Colon (tissue), 2 donors: ENCODE measurements around the gene IFITM2.
"Not testable (repeated sequence)": the region's sequence is repeated elsewhere in the genome, so short reads cannot be mapped to it uniquely, and the experiment has no call there.

Source experiments
- FAIRE-seq: peaks from 2 replicates; lab custom pipeline; 2012; peaks lifted over from hg19 to GRCh38; lab: Jason Lieb, UNC
- donor health status: control.
- donor health status: control.

Gene IFITM2

GRCh38 chr11:309979-310572 is 2.5 kb downstream of the IFITM2 start:
- FAIRE-seq, result not testable (repeated sequence)

DNA sequence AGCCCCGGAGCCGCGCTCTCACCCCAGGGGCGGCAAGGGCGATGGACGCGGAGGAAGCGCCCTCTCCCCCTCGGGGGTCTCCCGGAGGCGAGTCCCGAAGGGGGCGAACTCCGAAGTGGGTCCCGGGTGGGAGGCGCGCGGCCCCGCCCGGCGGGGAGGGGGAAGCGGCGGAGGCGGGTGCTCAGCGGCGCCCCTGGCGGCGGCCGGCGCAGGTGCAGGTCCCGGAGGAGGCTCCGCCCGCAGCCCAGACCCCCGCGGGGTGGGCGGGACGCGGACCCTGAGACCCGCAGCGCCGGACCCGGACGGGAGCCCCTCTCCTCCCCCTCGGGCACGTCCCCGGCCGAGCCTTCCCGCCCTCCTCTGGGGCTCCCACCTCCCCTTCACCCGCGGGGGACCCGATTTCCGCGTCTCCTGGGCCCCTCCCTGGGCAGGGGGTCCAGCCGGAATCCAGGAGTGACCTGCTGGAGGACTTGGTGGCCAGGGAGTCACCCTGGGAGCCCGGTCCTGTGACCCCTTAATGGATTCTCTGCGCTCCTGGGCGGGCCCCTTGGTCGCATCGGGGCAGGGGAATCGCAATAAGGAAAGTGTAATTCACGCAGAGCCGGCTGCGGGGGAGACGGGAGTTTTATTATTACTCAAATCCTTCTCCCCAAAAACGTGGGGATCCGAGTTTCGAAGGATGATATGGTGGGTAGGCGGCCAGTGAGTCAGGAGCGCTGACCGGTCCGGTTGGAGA is 3.6 kb downstream of the IFITM2 start:
- not testable (repeated sequence) for FAIRE-seq

DNA sequence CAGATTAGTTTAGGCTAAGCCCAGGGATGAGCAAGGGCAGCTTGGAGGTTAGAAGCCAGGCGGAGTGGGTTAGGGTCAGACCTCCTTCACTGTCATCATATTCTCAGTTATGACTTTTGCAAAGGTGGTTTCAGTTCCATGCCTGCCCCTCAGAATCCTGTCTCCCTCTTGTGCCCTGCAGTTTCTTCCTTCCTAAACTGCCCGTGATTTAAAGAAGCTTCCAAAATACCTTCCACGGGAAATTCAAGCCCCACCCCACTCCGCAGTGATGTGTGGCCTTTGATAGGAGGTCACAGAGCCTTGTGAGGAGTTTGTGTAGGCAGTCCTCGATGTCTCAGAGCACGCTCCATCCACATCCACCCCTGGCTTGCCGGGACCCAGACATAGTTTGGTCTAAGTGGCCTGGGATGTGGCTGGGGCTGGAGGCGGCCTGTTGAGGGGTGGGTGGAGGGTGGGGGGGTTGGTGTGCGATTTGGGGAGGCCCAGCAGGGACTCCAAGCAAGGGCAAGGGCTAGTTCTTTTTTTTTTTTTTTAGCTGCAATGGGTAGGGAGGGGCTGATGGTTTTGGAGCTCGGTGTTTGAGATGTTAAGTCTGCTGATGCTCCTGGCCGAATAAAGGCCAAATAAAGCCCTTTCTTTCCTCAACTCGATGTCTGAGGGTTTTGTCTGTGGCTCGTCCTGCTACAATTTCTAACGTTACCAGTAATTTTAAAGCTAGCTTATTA is 4.6 kb downstream of the IFITM2 start:
- FAIRE-seq, result no peak

DNA sequence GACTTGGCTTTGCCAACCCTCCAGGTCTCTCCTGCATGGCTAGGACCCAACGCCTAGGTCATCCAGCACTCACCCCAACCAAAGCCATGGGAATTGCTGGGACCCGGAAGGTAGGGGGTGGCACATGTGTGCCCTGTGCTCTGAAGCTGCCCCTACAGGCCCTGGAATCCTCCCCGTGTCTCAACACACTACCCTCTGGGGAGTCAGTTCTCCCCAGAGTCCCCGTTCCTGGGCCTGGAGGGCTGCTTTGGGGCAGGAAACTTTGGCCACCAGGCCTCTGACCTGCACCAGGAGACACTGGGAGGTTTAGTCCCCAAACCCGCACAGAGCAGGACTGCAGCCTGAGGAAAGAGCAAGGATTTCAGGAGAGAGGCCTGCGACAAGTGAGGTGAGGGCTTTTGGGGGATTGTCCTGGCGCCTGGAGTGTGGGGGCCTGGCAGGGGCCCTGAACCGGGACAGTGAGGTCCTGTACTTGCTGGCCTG is 5.7 kb downstream of the IFITM2 start:
- no peak for FAIRE-seq

DNA sequence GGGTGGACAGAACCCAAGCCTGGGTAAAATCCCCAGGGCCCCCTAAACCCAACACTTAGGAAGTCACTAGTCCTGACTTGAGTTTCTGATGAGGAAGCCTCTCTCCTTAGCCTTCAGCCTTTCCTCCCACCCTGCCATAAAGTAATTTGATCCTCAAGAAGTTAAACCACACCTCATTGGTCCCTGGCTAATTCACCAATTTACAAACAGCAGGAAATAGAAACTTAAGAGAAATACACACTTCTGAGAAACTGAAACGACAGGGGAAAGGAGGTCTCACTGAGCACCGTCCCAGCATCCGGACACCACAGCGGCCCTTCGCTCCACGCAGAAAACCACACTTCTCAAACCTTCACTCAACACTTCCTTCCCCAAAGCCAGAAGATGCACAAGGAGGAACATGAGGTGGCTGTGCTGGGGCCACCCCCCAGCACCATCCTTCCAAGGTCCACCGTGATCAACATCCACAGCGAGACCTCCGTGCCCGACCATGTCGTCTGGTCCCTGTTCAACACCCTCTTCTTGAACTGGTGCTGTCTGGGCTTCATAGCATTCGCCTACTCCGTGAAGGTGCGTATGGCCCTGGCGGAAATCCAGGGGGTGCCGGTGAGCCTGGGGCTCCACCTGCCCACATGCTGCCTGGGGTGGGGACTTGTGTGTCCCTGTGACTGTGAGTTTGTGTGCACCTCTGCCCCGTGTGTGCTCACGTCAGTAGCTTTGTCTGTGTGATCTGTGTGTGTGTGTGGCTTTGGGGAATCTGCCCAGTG is 6.4 kb downstream of the IFITM2 start, which contains the start of gene IFITM1:
IFITM1 (plus strand) TSS at position 254 of the 767 bp plus-strand sequence; CDS start at position 385, 131 bp downstream.
- FAIRE-seq, result no peak

- not testable (repeated sequence) for FAIRE-seq
Measured at GRCh38 chr11:314554-314875, 6.9 kb downstream of the IFITM2 start.

- no peak for FAIRE-seq
Measured at GRCh38 chr11:315051-315481, 7.5 kb downstream of the IFITM2 start.

DNA sequence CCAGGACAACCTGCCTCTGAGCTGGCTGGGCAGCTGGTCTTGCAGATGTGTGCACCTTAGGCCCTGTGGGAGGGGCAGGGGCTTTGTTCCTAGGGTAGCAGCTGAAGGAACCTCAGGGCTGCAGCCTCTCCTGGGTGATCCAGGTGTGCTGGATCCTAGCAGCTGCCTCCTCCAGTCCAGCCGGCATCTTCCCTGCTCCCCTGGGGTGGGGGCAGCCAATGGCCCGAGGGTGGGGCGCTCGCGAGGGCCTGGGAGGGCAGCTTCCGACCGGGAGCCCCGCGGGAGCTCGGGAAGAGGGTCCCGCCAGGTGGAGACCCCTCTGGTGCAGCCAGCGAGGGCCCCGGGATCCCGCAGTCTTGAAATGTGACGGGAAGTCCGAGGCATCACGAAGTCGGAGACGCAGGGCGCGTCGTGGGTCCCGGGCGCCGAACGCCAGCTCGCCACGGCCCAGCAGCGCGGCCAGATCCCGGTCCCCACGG is 7.9 kb downstream of the IFITM2 start:
- FAIRE-seq, result no peak

- no peak for FAIRE-seq
Measured at GRCh38 chr11:316031-316701, 8.6 kb downstream of the IFITM2 start.

GRCh38 chr11:316891-317301 is 9.3 kb downstream of the IFITM2 start:
- no peak for FAIRE-seq

DNA sequence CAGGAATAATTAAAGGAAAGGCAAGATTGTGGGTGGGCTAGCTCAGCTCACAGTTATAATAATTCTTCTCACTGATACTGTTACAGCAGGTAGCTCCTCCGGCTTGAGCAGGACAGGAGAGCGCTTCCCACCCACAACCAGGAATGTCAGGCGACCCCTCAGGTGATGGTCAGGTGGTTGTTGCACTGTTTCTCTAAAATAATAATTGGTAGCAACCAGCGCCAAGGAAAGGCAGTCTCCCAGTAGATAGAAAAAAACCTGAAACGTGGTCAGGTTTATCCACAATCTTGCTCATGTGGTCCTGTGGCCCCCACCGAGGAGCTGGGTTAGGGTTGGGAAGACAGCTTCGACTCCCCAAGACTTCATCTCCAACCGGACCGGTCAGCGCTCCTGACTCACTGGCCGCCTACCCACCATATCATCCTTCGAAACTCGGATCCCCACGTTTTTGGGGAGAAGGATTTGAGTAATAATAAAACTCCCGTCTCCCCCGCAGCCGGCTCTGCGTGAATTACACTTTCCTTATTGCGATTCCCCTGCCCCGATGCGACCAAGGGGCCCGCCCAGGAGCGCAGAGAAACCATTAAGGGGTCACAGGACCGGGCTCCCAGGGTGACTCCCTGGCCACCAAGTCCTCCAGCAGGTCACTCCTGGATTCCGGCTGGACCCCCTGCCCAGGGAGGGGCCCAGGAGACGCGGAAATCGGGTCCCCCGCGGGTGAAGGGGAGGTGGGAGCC is 10.2 kb downstream of the IFITM2 start:
- not testable (repeated sequence) for FAIRE-seq

DNA sequence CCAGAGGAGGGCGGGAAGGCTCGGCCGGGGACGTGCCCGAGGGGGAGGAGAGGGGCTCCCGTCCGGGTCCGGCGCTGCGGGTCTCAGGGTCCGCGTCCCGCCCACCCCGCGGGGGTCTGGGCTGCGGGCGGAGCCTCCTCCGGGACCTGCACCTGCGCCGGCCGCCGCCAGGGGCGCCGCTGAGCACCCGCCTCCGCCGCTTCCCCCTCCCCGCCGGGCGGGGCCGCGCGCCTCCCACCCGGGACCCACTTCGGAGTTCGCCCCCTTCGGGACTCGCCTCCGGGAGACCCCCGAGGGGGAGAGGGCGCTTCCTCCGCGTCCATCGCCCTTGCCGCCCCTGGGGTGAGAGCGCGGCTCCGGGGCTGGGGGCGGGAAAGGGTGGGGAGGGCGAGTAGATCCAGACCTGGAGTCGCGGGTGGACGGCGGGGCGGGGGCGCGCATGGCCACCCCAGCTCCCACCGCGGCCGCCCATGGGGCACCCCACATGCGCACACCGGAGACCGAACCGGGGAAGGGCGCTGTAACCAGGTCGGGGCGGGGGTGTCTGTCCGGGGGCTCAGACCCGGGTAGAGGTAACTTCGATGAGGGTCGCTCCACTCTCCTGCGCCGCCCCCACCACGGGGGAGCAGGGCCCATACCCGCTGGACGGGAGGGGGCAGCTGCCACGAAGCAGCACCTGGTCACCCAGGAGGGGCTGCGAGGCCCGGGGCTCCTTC is 10.9 kb downstream of the IFITM2 start:
- FAIRE-seq, result not testable (repeated sequence)

- FAIRE-seq, result not testable (repeated sequence)
Measured at GRCh38 chr11:319121-319887, 11.7 kb downstream of the IFITM2 start.

DNA sequence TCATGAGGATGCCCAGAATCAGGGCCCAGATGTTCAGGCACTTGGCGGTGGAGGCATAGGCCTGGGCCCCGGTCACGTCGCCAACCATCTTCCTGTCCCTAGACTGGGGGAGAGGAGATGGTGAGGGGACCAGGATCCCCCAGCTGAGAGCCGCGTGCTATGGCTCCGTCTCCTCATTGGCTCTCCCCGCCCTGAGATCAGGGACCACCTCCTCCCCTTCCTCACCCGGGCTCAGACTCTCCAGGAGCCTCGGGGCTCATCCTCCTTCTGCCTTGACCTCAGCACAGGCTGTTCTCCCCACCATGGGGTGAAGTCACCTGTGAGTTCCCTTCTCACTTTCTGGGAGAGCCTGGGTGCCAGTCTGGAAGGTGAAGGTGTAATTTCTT is 12.3 kb downstream of the IFITM2 start:
- not testable (repeated sequence) for FAIRE-seq

DNA sequence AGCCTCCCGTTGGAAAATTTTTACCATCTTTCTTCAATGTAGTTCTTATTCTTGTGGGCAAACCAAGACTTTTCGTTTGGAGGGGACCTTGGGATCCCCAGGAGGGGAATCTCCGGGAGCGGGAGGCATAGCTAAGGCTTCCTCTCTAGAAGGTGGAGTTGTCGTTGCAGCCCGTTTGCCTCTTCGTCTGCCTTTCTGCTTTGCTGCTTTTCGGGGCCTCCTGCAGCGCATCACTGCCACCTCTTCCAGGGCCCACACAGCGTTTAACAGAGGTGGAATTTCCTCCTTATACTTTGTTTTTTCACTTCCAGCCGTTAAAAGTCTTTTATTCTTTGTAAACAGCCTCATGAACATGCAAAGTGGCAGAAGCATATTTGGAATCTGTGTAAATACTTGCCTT is 16.5 kb downstream of the IFITM2 start:
- FAIRE-seq, result no peak

GRCh38 chr11:324593-325517 is 17.2 kb downstream of the IFITM2 start:
- not testable (repeated sequence) for FAIRE-seq

DNA sequence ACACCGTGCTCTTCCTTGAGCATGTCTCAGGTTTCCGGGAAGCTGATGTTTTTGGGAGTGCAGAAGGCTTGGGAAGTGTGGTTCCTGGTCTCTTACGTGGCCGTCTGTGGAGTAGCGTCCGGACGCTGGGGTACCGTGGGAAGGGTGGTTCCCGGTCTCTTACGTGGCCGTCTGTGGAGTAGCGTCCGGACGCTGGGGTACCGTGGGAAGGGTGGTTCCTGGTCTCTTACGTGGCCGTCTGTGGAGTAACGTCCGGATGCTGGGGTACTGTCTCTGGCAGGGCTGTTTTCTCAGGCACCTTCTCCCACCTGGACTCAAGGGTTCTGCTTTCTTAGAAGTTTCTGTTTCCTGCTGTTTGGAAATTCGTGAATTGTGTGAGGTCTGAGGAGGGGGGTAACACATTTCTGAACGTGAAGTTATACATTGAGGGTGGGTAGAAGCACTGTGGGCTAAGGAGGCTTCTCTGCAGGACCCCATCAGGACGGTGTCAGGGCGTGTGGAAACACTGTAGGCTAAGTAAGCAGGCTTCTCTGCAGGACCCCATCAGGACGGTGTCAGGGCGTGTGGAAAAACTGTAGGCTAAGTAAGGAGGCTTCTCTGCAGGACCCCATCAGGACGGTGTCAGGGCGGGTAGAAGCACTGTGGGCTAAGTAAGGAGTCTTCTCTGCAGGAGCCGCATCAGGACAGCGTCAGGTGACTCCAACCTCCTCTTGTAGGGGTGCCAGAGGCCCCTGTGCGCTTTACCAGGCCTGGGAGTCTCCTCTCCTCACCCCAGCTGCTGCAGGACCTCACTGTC is 18.4 kb downstream of the IFITM2 start:
- no peak for FAIRE-seq

DNA sequence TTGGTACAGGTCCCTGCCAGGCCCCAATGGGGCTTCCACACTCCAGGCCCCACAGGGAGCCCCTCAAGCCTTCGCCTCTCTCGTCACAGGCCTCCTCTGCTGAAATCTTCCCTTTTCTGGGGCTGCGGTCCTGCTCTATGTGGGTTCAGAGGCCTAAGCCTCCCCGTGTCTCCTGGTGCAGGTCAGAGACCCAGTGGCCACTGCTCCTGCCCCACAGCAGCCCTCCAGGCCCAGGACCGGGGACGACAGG is 18.9 kb downstream of the IFITM2 start:
- no peak for FAIRE-seq
